HepG2 (cell line): ENCODE measurements around the gene FASTKD1. TPM values are rescaled to one million over a fixed set of nuclear protein-coding genes. Genes with fewer than 3 reads are reported as not detected.
A peak's percentile ranks its signal among the peaks of the same experiment; 100 is the strongest.

Source experiments
- GLI4 ChIP-seq: sonication (generic); formaldehyde crosslinking; IDR thresholded peaks from 2 replicates; pipeline ENCODE4 v1.5.1; 2020; ENCODE audit warnings: missing genetic modification reagents, mild to moderate bottlenecking, moderate library complexity, borderline replicate concordance
- MAFG ChIP-seq: sonication (generic); formaldehyde crosslinking; IDR thresholded peaks from 2 replicates; pipeline ENCODE4 v1.5.1; 2020; ENCODE audit warnings: mild to moderate bottlenecking, missing genetic modification reagents
- MYC ChIP-seq: sonication (generic); formaldehyde crosslinking; IDR thresholded peaks from 2 replicates; pipeline ENCODE4 v1.9.0; 2021; ENCODE audit warnings: missing genetic modification reagents, borderline replicate concordance
- NFATC3 ChIP-seq: sonication (generic); formaldehyde crosslinking; IDR thresholded peaks from 2 replicates; pipeline ENCODE4 v1.5.1; 2020; ENCODE audit warnings: mild to moderate bottlenecking, missing genetic modification reagents
- PRDM4 ChIP-seq: sonication (generic); formaldehyde crosslinking; IDR thresholded peaks from 2 replicates; pipeline ENCODE4 v1.9.0; 2021; ENCODE audit warnings: missing genetic modification reagents, borderline replicate concordance
- THAP7 ChIP-seq: sonication (generic); formaldehyde crosslinking; IDR thresholded peaks from 2 replicates; pipeline ENCODE4 v1.8.1; 2023; ENCODE audit warnings: mild to moderate bottlenecking, missing genetic modification reagents
- TOPORS ChIP-seq: sonication (generic); formaldehyde crosslinking; IDR thresholded peaks from 2 replicates; pipeline ENCODE4 v1.8.0; 2023; ENCODE audit warnings: mild to moderate bottlenecking, missing genetic modification reagents
- ZBTB7B ChIP-seq: sonication (generic); formaldehyde crosslinking; IDR thresholded peaks from 2 replicates; pipeline ENCODE4 v1.4.0; 2020; ENCODE audit warnings: missing genetic modification reagents
- ZMAT5 ChIP-seq: sonication (generic); formaldehyde crosslinking; IDR thresholded peaks from 2 replicates; pipeline ENCODE4 v1.5.0; 2020; ENCODE audit warnings: mild to moderate bottlenecking, low read depth, missing genetic modification reagents, borderline replicate concordance
- ZMYM4 ChIP-seq: sonication (generic); formaldehyde crosslinking; IDR thresholded peaks from 2 replicates; pipeline ENCODE4 v1.8.1; 2023; ENCODE audit warnings: mild to moderate bottlenecking, missing genetic modification reagents
- ZNF225 ChIP-seq: sonication (generic); formaldehyde crosslinking; IDR thresholded peaks from 2 replicates; pipeline ENCODE4 v1.4.0; 2020; ENCODE audit warnings: mild to moderate bottlenecking, missing genetic modification reagents
- polyA plus RNA-seq, 8 experiments: library from polyadenylated mRNA; depleted of rRNA in 3 of 8; stranded (reverse) in 7 of 8; unstranded in 1 of 8; fragments of >200 nt; fragmentation: Illumina TruSeq in 4 of 8; extraction: Trizol in 4 of 8; gene quantifications; 2 replicates each; pipeline versions ENCODE4 v1.2.1 to v1.2.3, GENCODE V29; 2011 to 2016; ENCODE audit warnings: low read depth in 4 of 8, missing spikeins in 1 of 8, mixed read lengths in 1 of 8; ENCODE audit not compliant: insufficient read depth in 1 of 8
- total RNA-seq, 5 experiments: library from RNA; depleted of rRNA; stranded (reverse); fragments of >200 nt; fragmentation: Illumina TruSeq; extraction: Trizol; gene quantifications; 2 replicates each; pipeline ENCODE4 v1.2.3, GENCODE V29; 2016; ENCODE audit warnings: low read depth in 1 of 5
- TF ChIP-seq, protein P1 (sequence below): sonication (generic); formaldehyde crosslinking; IDR thresholded peaks from 2 replicates; pipeline ENCODE4 v1.5.0; 2020; ENCODE audit warnings: mild to moderate bottlenecking, missing genetic modification reagents, borderline replicate concordance
- TF ChIP-seq, protein P2 (sequence below): sonication (generic); formaldehyde crosslinking; IDR thresholded peaks from 2 replicates; pipeline ENCODE4 v1.8.0; 2022; ENCODE audit warnings: missing genetic modification reagents, mild to moderate bottlenecking, moderate library complexity, borderline replicate concordance
- TF ChIP-seq, protein P3 (sequence below): sonication (generic); formaldehyde crosslinking; IDR thresholded peaks from 2 replicates; pipeline ENCODE4 v1.4.0; 2020; ENCODE audit warnings: missing genetic modification reagents

FASTKD1 gene
- total and polyA plus RNA-seq, 2 of the 13 experiments (the other 11 are each of a cell fraction or from before 2014, with no cell fraction given), result 35.0 to 38.0 TPM

GRCh38 chr2:169584005-169584877 is 10.6 kb upstream of the FASTKD1 start, which contains the start of gene PPIG (continued):
- TF ChIP-seq, protein P1, sequence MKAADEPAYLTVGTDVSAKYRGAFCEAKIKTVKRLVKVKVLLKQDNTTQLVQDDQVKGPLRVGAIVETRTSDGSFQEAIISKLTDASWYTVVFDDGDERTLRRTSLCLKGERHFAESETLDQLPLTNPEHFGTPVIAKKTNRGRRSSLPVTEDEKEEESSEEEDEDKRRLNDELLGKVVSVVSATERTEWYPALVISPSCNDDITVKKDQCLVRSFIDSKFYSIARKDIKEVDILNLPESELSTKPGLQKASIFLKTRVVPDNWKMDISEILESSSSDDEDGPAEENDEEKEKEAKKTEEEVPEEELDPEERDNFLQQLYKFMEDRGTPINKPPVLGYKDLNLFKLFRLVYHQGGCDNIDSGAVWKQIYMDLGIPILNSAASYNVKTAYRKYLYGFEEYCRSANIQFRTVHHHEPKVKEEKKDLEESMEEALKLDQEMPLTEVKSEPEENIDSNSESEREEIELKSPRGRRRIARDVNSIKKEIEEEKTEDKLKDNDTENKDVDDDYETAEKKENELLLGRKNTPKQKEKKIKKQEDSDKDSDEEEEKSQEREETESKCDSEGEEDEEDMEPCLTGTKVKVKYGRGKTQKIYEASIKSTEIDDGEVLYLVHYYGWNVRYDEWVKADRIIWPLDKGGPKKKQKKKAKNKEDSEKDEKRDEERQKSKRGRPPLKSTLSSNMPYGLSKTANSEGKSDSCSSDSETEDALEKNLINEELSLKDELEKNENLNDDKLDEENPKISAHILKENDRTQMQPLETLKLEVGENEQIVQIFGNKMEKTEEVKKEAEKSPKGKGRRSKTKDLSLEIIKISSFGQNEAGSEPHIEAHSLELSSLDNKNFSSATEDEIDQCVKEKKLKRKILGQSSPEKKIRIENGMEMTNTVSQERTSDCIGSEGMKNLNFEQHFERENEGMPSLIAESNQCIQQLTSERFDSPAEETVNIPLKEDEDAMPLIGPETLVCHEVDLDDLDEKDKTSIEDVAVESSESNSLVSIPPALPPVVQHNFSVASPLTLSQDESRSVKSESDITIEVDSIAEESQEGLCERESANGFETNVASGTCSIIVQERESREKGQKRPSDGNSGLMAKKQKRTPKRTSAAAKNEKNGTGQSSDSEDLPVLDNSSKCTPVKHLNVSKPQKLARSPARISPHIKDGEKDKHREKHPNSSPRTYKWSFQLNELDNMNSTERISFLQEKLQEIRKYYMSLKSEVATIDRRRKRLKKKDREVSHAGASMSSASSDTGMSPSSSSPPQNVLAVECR (CRISPR knock-in tag), result peak; percentile 98
- no peak; the same call in 1 of the 2 replicates for TF ChIP-seq TOPORS (CRISPR knock-in tag)
- TF ChIP-seq, protein P2, sequence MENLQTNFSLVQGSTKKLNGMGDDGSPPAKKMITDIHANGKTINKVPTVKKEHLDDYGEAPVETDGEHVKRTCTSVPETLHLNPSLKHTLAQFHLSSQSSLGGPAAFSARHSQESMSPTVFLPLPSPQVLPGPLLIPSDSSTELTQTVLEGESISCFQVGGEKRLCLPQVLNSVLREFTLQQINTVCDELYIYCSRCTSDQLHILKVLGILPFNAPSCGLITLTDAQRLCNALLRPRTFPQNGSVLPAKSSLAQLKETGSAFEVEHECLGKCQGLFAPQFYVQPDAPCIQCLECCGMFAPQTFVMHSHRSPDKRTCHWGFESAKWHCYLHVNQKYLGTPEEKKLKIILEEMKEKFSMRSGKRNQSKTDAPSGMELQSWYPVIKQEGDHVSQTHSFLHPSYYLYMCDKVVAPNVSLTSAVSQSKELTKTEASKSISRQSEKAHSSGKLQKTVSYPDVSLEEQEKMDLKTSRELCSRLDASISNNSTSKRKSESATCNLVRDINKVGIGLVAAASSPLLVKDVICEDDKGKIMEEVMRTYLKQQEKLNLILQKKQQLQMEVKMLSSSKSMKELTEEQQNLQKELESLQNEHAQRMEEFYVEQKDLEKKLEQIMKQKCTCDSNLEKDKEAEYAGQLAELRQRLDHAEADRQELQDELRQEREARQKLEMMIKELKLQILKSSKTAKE, result no peak
- peak; percentile 92; the same call in 1 of the 2 replicates for TF ChIP-seq GLI4
- peak; percentile 94 for TF ChIP-seq NFATC3 (CRISPR knock-in tag)
- peak; percentile 88 for TF ChIP-seq MYC
- TF ChIP-seq MAFG (CRISPR knock-in tag), result no peak
- TF ChIP-seq, protein P3, sequence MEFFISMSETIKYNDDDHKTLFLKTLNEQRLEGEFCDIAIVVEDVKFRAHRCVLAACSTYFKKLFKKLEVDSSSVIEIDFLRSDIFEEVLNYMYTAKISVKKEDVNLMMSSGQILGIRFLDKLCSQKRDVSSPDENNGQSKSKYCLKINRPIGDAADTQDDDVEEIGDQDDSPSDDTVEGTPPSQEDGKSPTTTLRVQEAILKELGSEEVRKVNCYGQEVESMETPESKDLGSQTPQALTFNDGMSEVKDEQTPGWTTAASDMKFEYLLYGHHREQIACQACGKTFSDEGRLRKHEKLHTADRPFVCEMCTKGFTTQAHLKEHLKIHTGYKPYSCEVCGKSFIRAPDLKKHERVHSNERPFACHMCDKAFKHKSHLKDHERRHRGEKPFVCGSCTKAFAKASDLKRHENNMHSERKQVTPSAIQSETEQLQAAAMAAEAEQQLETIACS, result peak; percentile 19; the same call in 1 of the 2 replicates
- TF ChIP-seq ZBTB7B (CRISPR knock-in tag), result peak; percentile 75
- TF ChIP-seq ZNF225, result peak; percentile 84; the same call in 1 of the 2 replicates
- no peak for TF ChIP-seq ZMAT5
- TF ChIP-seq THAP7 (CRISPR knock-in tag), result peak; percentile 63; the same call in 1 of the 2 replicates
- no peak for TF ChIP-seq PRDM4
- peak; percentile 99 for TF ChIP-seq ZMYM4 (CRISPR knock-in tag)
